CD4-positive, alpha-beta T cell (primary cell): ENCODE results near the gene SYF2. TPM values are rescaled to one million over a fixed set of nuclear protein-coding genes. Genes with fewer than 3 reads are reported as not detected.

Experiments used
- ATAC-seq: fragments of 200-7000 bp; cut with Tn5 transposase; one replicate; pipeline ENCODE4 v1.10.0; 2022; ENCODE audit warnings: mild to moderate bottlenecking; ENCODE audit not compliant: poor library complexity
- CTCF ChIA-PET: fragments of 350-600 bp; sonication (Branson Sonifier 250); formaldehyde crosslinking; loops from one replicate; lab custom pipeline; 2021; ENCODE audit warnings: antibody characterized with exemption, inconsistent platforms; lab: Charles Lee
- POLR2A ChIA-PET: fragments of 350-600 bp; sonication (Branson Sonifier 250); formaldehyde crosslinking; loops from one replicate; lab custom pipeline; 2021; ENCODE audit warnings: antibody characterized with exemption, inconsistent platforms; lab: Charles Lee
- DNase-seq, 14 experiments: peaks; one replicate each; pipeline ENCODE4 v3.0.0-alpha.2; 2013 to 2020; ENCODE audit warnings: mixed read lengths in 2 of 14
- H3K27ac ChIP-seq, 2 donors: one replicate each; pipeline versions ENCODE4 v1.5.1 to v1.7.0; 2013; ENCODE audit warnings: low read length in 2 of 2, low read depth in 1 of 2, mild to moderate bottlenecking in 1 of 2
- H3K27me3 ChIP-seq, 2 experiments: 1 replicate in 1 of 2; 2 replicates in 1 of 2; pipeline versions ENCODE4 v1.6.1 to v1.7.0; 2013; ENCODE audit warnings: low read length in 2 of 2, control low read depth in 1 of 2, mild to moderate bottlenecking in 1 of 2, moderate library complexity in 1 of 2; ENCODE audit not compliant: insufficient read depth in 2 of 2, control insufficient read depth in 1 of 2
- H3K36me3 ChIP-seq: one replicate; pipeline ENCODE4 v1.6.1; 2013; ENCODE audit warnings: low read length, control low read depth; ENCODE audit not compliant: insufficient read depth
- H3K4me1 ChIP-seq: one replicate; pipeline ENCODE4 v1.6.1; 2013; ENCODE audit warnings: low read length, control low read depth; ENCODE audit not compliant: insufficient read depth
- H3K4me3 ChIP-seq: one replicate; pipeline ENCODE4 v1.5.1; 2013; ENCODE audit warnings: mild to moderate bottlenecking, low read length, moderate library complexity
- H3K9me3 ChIP-seq, 2 experiments: 1 replicate in 1 of 2; 2 replicates in 1 of 2; pipeline versions ENCODE4 v1.6.1 to v1.7.0; 2013; ENCODE audit warnings: low read length in 2 of 2, mild to moderate bottlenecking in 2 of 2, control low read depth in 1 of 2, moderate library complexity in 1 of 2; ENCODE audit not compliant: control insufficient read depth in 1 of 2, insufficient read depth in 1 of 2
- H3K27ac Mint-ChIP-seq: one replicate; pipeline ENCODE4 v1.8.0; 2020; ENCODE audit warnings: mixed read lengths
- H3K27me3 Mint-ChIP-seq: one replicate; pipeline ENCODE4 v1.8.0; 2021; ENCODE audit warnings: mixed read lengths
- H3K36me3 Mint-ChIP-seq: one replicate; pipeline ENCODE4 v1.8.0; 2021; ENCODE audit warnings: low read depth, mixed read lengths
- H3K4me1 Mint-ChIP-seq: one replicate; pipeline ENCODE4 v1.8.0; 2021; ENCODE audit warnings: low read depth, mixed read lengths
- H3K4me3 Mint-ChIP-seq: one replicate; pipeline ENCODE4 v1.8.0; 2020; ENCODE audit warnings: mild to moderate bottlenecking, mixed read lengths
- H3K9me3 Mint-ChIP-seq: one replicate; pipeline ENCODE4 v1.8.0; 2020; ENCODE audit warnings: mixed read lengths
- intact Hi-C, 2 experiments: fragments of 100-400 bp; cut with DNase I in 1 of 2; cut with micrococcal nuclease in 1 of 2; formaldehyde crosslinking; loops; one replicate each; pipeline versions ENCODE4 v1.15.1 to v1.9.0; 2023 to 2025; cut with DNase I, micrococcal nuclease
- total RNA-seq, 174 experiments: library from RNA in 2 of 174; stranded (reverse) in 2 of 174; gene quantifications; one replicate each; pipeline ENCODE4 v1.2.3 and lab custom pipeline; 2021 to 2026
- TF ChIP-seq, protein P1 (sequence below): fragments of 200-600 bp; IDR thresholded peaks from one replicate; pipeline ENCODE4 v1.8.0; 2022; ENCODE audit warnings: antibody characterized with exemption, mild to moderate bottlenecking

Gene SYF2
- total RNA-seq, 2 experiments from 2014 or later = 93.3 to 98.9 TPM

GRCh38 chr1:25178917-25179561, 53.3 kb downstream of the SYF2 start:
- ATAC-seq (no peak), DNase-seq (no peak)
- no peaks in the 10 kb centered on the region for H3K4me1 Mint-ChIP-seq
- Histone ChIP-seq H3K4me3 (no peak overlapping the region), H3K4me1 (no peaks in the 10 kb centered on the region), H3K27me3 (no peaks in the 10 kb centered on the region), H3K36me3 (no peaks in the 10 kb centered on the region), H3K27ac (no peak overlapping the region), H3K9me3 (peaks cover 0 to 7% of the 10 kb centered on the region in 2 experiments)
- H3K4me3 Mint-ChIP-seq = no peak overlapping the region
- intact Hi-C loops = loop anchor here in 1 of 2 experiments (5.0 kb wide), 1 partner anchor 1417 kb away; no protein-coding TSS in a partner anchor
- ChIA-PET POLR2A (no interaction called here), CTCF (no interaction called here)
- H3K27me3 Mint-ChIP-seq = no peaks in the 10 kb centered on the region
- H3K9me3 Mint-ChIP-seq = peaks cover 2% of the 10 kb centered on the region
- no peaks in the 10 kb centered on the region for H3K36me3 Mint-ChIP-seq
- TF ChIP-seq, protein P1, sequence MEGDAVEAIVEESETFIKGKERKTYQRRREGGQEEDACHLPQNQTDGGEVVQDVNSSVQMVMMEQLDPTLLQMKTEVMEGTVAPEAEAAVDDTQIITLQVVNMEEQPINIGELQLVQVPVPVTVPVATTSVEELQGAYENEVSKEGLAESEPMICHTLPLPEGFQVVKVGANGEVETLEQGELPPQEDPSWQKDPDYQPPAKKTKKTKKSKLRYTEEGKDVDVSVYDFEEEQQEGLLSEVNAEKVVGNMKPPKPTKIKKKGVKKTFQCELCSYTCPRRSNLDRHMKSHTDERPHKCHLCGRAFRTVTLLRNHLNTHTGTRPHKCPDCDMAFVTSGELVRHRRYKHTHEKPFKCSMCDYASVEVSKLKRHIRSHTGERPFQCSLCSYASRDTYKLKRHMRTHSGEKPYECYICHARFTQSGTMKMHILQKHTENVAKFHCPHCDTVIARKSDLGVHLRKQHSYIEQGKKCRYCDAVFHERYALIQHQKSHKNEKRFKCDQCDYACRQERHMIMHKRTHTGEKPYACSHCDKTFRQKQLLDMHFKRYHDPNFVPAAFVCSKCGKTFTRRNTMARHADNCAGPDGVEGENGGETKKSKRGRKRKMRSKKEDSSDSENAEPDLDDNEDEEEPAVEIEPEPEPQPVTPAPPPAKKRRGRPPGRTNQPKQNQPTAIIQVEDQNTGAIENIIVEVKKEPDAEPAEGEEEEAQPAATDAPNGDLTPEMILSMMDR = no peak
- H3K27ac Mint-ChIP-seq = no peak overlapping the region

- Mint-ChIP-seq H3K36me3 (no peaks in the 10 kb centered on the region), H3K27me3 (no peaks in the 10 kb centered on the region), H3K4me1 (no peaks in the 10 kb centered on the region), H3K27ac (no peak overlapping the region), H3K4me3 (no peak overlapping the region), H3K9me3 (peaks cover 2% of the 10 kb centered on the region)
- H3K4me3 ChIP-seq = no peak overlapping the region
- peaks cover 0 to 7% of the 10 kb centered on the region in 2 experiments for H3K9me3 ChIP-seq
- H3K27ac ChIP-seq = no peak overlapping the region
- H3K27me3 ChIP-seq = no peaks in the 10 kb centered on the region
- no peaks in the 10 kb centered on the region for H3K4me1 ChIP-seq
- TF ChIP-seq, protein P1 = no peak
- H3K36me3 ChIP-seq = no peaks in the 10 kb centered on the region
- POLR2A ChIA-PET = no interaction called here
- DNase-seq (no peak), ATAC-seq (no peak)
- CTCF ChIA-PET = no interaction called here
- intact Hi-C loops = loop anchor here in 1 of 2 experiments (5.0 kb wide), 1 partner anchor 1413 kb away; no protein-coding TSS in a partner anchor
Observed at GRCh38 chr1:25174730-25175612, 57.3 kb downstream of the SYF2 start.

GRCh38 chr1:25174363-25174729, 58.0 kb downstream of the SYF2 start:
- H3K9me3 Mint-ChIP-seq = peaks cover 2% of the 10 kb centered on the region
- no peaks in the 10 kb centered on the region for H3K4me1 Mint-ChIP-seq
- H3K4me3 ChIP-seq = no peak overlapping the region
- H3K36me3 ChIP-seq = no peaks in the 10 kb centered on the region
- intact Hi-C loops = no loop called here
- DNase-seq (no peak), ATAC-seq (no peak)
- H3K27ac ChIP-seq = no peak overlapping the region
- no peaks in the 10 kb centered on the region for H3K27me3 ChIP-seq
- no peak overlapping the region for H3K27ac Mint-ChIP-seq
- H3K4me3 Mint-ChIP-seq = no peak overlapping the region
- TF ChIP-seq, protein P1 = no peak
- no peaks in the 10 kb centered on the region for H3K36me3 Mint-ChIP-seq
- peaks cover 0 to 7% of the 10 kb centered on the region in 2 experiments for H3K9me3 ChIP-seq
- H3K27me3 Mint-ChIP-seq = no peaks in the 10 kb centered on the region
- CTCF ChIA-PET = no interaction called here
- POLR2A ChIA-PET = no interaction called here
- H3K4me1 ChIP-seq = no peaks in the 10 kb centered on the region
